HG03103 (cell line): ENCODE data around the gene TSPYL2.

Experiments
- ATAC-seq: cut with Tn5 transposase; IDR thresholded peaks from one replicate; pipeline ENCODE4 v1.9.1; 2021; ENCODE audit warnings: low read depth; ENCODE audit not compliant: unreplicated experiment

Gene TSPYL2

GRCh38 chrX:53116101-53116500 lies 33.9 kb downstream of the TSPYL2 start:
- no peak for ATAC-seq

DNA sequence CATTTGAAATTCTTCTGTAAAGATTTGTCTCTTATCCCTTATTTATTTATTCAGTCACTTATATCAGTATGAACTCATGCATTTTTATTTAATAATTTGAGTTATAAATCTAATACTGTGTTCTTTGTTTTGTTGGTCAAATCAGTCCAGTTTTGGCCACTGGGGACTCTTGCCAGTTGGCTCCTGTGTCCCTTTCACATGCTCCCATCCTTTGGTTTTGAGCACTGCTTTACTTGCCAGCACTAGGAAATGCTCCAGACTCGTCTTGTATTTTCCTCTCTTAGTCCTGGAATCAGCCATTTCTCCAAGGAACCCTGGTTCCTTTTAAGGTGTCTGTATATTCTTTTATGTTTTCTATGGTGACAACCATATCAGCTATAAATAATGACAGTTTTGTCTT lies 39.8 kb downstream of the TSPYL2 start:
- ATAC-seq = no peak

DNA sequence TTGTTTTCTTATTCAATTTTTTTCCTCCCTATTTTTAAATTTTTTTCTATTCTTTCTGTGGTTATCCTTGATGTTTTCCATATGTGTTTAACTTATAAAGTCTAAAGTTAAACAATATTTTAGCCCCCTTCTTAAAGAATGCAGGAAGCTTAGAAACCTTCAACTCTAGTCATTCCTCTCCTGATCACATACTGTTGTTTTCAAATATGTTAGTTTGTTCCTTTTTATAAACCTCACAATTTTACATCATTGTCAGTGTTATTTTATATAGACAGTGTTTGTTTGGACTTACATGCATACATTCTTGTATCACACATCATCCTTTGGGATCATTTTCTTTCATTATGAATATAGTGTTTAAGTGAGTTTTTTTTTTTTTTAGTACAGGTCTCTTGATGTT lies 43.3 kb downstream of the TSPYL2 start:
- no peak for ATAC-seq

GRCh38 chrX:53126377-53126776 lies 44.2 kb downstream of the TSPYL2 start:
- no peak for ATAC-seq

- no peak for ATAC-seq
These were observed 46.1 kb downstream of the TSPYL2 start for GRCh38 chrX:53128097-53128749.

- ATAC-seq = no peak
These were observed 51.2 kb downstream of the TSPYL2 start for GRCh38 chrX:53133400-53133799.

DNA sequence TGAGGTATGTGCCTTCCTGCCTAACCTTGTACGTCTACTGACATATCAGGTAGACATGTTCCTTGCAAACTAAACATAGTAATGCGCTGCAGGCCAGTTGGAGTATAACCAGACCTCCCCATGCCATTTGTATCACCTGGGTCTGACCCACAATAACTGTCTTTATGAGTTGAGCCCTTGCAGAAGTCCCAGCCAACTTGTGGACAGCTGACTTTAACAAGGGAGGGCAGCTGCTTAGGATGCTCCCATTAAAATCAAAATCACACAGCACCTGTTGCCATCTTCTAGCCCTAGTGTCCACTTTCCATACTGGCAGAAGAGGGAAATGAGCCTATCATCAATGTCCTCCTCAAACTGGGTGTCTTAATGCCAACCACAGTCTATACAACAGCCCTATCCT lies 53.4 kb downstream of the TSPYL2 start:
- no peak for ATAC-seq
